ENCODE data around the gene FARSA.

GRCh38 chr19:12893582-12893981, 39.9 kb downstream of the FARSA start:
- no peak for TF ChIP-seq EP300 (IDR thresholded peaks at IDR 0.05)
- no peak for TF ChIP-seq CTCF (IDR thresholded peaks at IDR 0.05)
- no peak for TF ChIP-seq POLR2A (IDR thresholded peaks at IDR 0.05)

Measured in upper lobe of left lung (tissue), 4 donors.